BJ (cell line): ENCODE data around the gene SV2B. TPM values are rescaled to one million over a fixed set of nuclear protein-coding genes. Genes with fewer than 3 reads are reported as not detected.

Experiments
- CTCF ChIA-PET: fragments of 350-600 bp; formaldehyde crosslinking; extraction: SDS; loops from one replicate; lab custom pipeline; 2021; ENCODE audit warnings: antibody characterized with exemption, inconsistent platforms; lab: Yijun Ruan, JAX
- POLR2A ChIA-PET: fragments of 300-600 bp; sonication (Branson Sonifier 250); formaldehyde crosslinking; extraction: SDS; loops from one replicate; lab custom pipeline; 2021; ENCODE audit warnings: antibody characterized with exemption; lab: Charles Lee
- DNase-seq: peaks from one replicate; pipeline ENCODE4 v3.0.0-alpha.2; 2011; ENCODE audit warnings: low read depth
- H3K27me3 ChIP-seq: 2 replicates; pipeline ENCODE4 v1.6.0; 2011; ENCODE audit warnings: low read length; ENCODE audit not compliant: control insufficient read depth, insufficient read depth
- H3K36me3 ChIP-seq: 2 replicates; pipeline ENCODE4 v1.5.1; 2011; ENCODE audit warnings: low read length; ENCODE audit not compliant: control insufficient read depth, insufficient read depth
- H3K4me3 ChIP-seq: 2 replicates; pipeline ENCODE4 v1.5.1; 2011; ENCODE audit warnings: low read depth, mild to moderate bottlenecking, control low read depth, low read length
- CTCF ChIP-seq: IDR thresholded peaks from 2 replicates; pipeline ENCODE4 v1.5.1; 2011; ENCODE audit warnings: low read depth, mild to moderate bottlenecking, control low read depth, inconsistent platforms, low read length, moderate library complexity; ENCODE audit not compliant: insufficient read depth
- polyA plus RNA-seq: library from polyadenylated mRNA; depleted of rRNA; stranded (reverse); fragments of >200 nt; gene quantifications from 2 replicates; pipeline ENCODE4 v1.2.3, GENCODE V29; 2011

The SV2B gene
- polyA plus RNA-seq, 1 experiment = not detected

- ChIA-PET CTCF (no interaction called here), POLR2A (no interaction called here)
- no peaks in the 10 kb centered on the region for H3K36me3 ChIP-seq
- H3K4me3 ChIP-seq = no peak overlapping the region
- no peak for DNase-seq
- H3K27me3 ChIP-seq = no peaks in the 10 kb centered on the region
- TF ChIP-seq CTCF = no peak
Observed at GRCh38 chr15:91193378-91193720, 93.3 kb downstream of the SV2B start.

- TF ChIP-seq CTCF = no peak
- Histone ChIP-seq H3K36me3 (no peaks in the 10 kb centered on the region), H3K27me3 (no peaks in the 10 kb centered on the region), H3K4me3 (no peak overlapping the region)
- DNase-seq = no peak
- ChIA-PET POLR2A (no interaction called here), CTCF (no interaction called here)
Observed at GRCh38 chr15:91196127-91196526, 96.1 kb downstream of the SV2B start.

- no peak for TF ChIP-seq CTCF
- H3K27me3 ChIP-seq = no peaks in the 10 kb centered on the region
- H3K36me3 ChIP-seq = no peaks in the 10 kb centered on the region
- no peak overlapping the region for H3K4me3 ChIP-seq
- no peak for DNase-seq
- ChIA-PET CTCF (no interaction called here), POLR2A (no interaction called here)
Observed at GRCh38 chr15:91196768-91197167, 96.7 kb downstream of the SV2B start.

- ChIA-PET CTCF (no interaction called here), POLR2A (no interaction called here)
- Histone ChIP-seq H3K4me3 (no peak overlapping the region), H3K36me3 (no peaks in the 10 kb centered on the region), H3K27me3 (no peaks in the 10 kb centered on the region)
- DNase-seq = no peak
- TF ChIP-seq CTCF = no peak
Observed at GRCh38 chr15:91199511-91199910, 99.5 kb downstream of the SV2B start.

- no peak for TF ChIP-seq CTCF
- CTCF ChIA-PET = no interaction called here
- DNase-seq = no peak
- POLR2A ChIA-PET = no interaction called here
- Histone ChIP-seq H3K4me3 (no peak overlapping the region), H3K27me3 (no peaks in the 10 kb centered on the region), H3K36me3 (no peaks in the 10 kb centered on the region)
Observed at GRCh38 chr15:91200101-91200754, 100.2 kb downstream of the SV2B start.
